ENCODE data around the gene AFAP1.
A peak's percentile ranks its signal among the peaks of the same experiment; 100 is the strongest.

AFAP1 gene

GRCh38 chr4:7857993-7858392 is 81.7 kb downstream of the AFAP1 start:
- DNase-seq, result no peak
- H3K36me3 ChIP-seq (ENCODE audit: control insufficient read depth in 1 of 2, insufficient read depth in 2 of 2, low read length in 2 of 2), result peaks cover 22 to 24% of the 10 kb centered on the region in 2 experiments

GRCh38 chr4:7857238-7857701 is 82.4 kb downstream of the AFAP1 start:
- no peak overlapping the region for H4K8ac ChIP-seq (ENCODE audit: low read depth, low read length)
- H3K14ac ChIP-seq (ENCODE audit: low read length), result no peak overlapping the region
- no peak overlapping the region for H2BK5ac ChIP-seq (ENCODE audit: low read depth, low read length, poor library complexity)
- no peak overlapping the region for H4K91ac ChIP-seq (ENCODE audit: low read depth, low read length)
- H3K79me2 ChIP-seq (ENCODE audit: control insufficient read depth, insufficient read depth, low read length, poor library complexity), result peaks cover 2% of the 10 kb centered on the region
- no peak overlapping the region for H2AFZ ChIP-seq (ENCODE audit: insufficient read depth, low read length, poor library complexity)
- H2BK120ac ChIP-seq (ENCODE audit: insufficient read depth, low read length, poor library complexity), result no peak overlapping the region
- no peak overlapping the region for H3K4me3 ChIP-seq (ENCODE audit: low read depth, low read length)
- H2AK5ac ChIP-seq (ENCODE audit: low read length), result no peak overlapping the region
- WGBS (ENCODE audit: extremely low coverage, insufficient coverage, insufficient read length), result no CpG with 5 or more reads among the region's 8 CpGs
- H2BK12ac ChIP-seq (ENCODE audit: low read length), result no peak overlapping the region
- no peak overlapping the region for H3K23ac ChIP-seq (ENCODE audit: low read length)
- H3K9me3 ChIP-seq (ENCODE audit: insufficient read depth, low read depth, low read length), result peaks cover 3% of the 10 kb centered on the region
- H3K4me2 ChIP-seq (ENCODE audit: low read length), result no peak overlapping the region
- no peak overlapping the region for H3K4ac ChIP-seq (ENCODE audit: low read depth, low read length)
- no peak overlapping the region for H4K12ac ChIP-seq (ENCODE audit: low read depth, low read length)
- H3K27ac ChIP-seq (ENCODE audit: low read depth, low read length), result no peak overlapping the region
- H3K18ac ChIP-seq (ENCODE audit: low read length), result no peak overlapping the region
- H3K9ac ChIP-seq (ENCODE audit: low read length), result no peak overlapping the region
- H3K4me1 ChIP-seq (ENCODE audit: control insufficient read depth in 1 of 2, insufficient read depth in 2 of 2, low read length in 2 of 2), result peaks cover 0 to 13% of the 10 kb centered on the region in 2 experiments
- peaks cover 20 to 27% of the 10 kb centered on the region in 2 experiments for H3K36me3 ChIP-seq (ENCODE audit: control insufficient read depth in 1 of 2, insufficient read depth in 2 of 2, low read length in 2 of 2)
- peaks cover 3% of the 10 kb centered on the region for H3K79me1 ChIP-seq (ENCODE audit: low read length)
- DNase-seq, result peak; percentile 81 to 83
- H3K27me3 ChIP-seq (ENCODE audit: insufficient read depth, low read length), result no peaks in the 10 kb centered on the region

More at GRCh38 chr4:7857993-7858392, 81.7 kb downstream of the AFAP1 start:
- no peak overlapping the region for H3K4me3 ChIP-seq (ENCODE audit: low read depth, low read length)
- H3K27ac ChIP-seq (ENCODE audit: low read depth, low read length), result no peak overlapping the region
- H3K4me1 ChIP-seq (ENCODE audit: control insufficient read depth in 1 of 2, insufficient read depth in 2 of 2, low read length in 2 of 2), result peaks cover 0 to 13% of the 10 kb centered on the region in 2 experiments
- no peak overlapping the region for H2AK5ac ChIP-seq (ENCODE audit: low read length)
- H3K79me2 ChIP-seq (ENCODE audit: control insufficient read depth, insufficient read depth, low read length, poor library complexity), result peaks cover 2% of the 10 kb centered on the region
- no peak overlapping the region for H2AFZ ChIP-seq (ENCODE audit: insufficient read depth, low read length, poor library complexity)
- WGBS (ENCODE audit: extremely low coverage, insufficient coverage, insufficient read length), result no CpG with 5 or more reads among the region's 2 CpGs
- H3K4me2 ChIP-seq (ENCODE audit: low read length), result no peak overlapping the region
- no peak overlapping the region for H2BK12ac ChIP-seq (ENCODE audit: low read length)
- no peak overlapping the region for H3K4ac ChIP-seq (ENCODE audit: low read depth, low read length)
- no peak overlapping the region for H4K12ac ChIP-seq (ENCODE audit: low read depth, low read length)
- no peak overlapping the region for H4K91ac ChIP-seq (ENCODE audit: low read depth, low read length)
- H3K9me3 ChIP-seq (ENCODE audit: insufficient read depth, low read depth, low read length), result peaks cover 3% of the 10 kb centered on the region
- no peak overlapping the region for H3K23ac ChIP-seq (ENCODE audit: low read length)
- no peak overlapping the region for H3K14ac ChIP-seq (ENCODE audit: low read length)
- no peaks in the 10 kb centered on the region for H3K27me3 ChIP-seq (ENCODE audit: insufficient read depth, low read length)
- H3K18ac ChIP-seq (ENCODE audit: low read length), result no peak overlapping the region
- H4K8ac ChIP-seq (ENCODE audit: low read depth, low read length), result no peak overlapping the region
- no peak overlapping the region for H2BK5ac ChIP-seq (ENCODE audit: low read depth, low read length, poor library complexity)
- no peak overlapping the region for H2BK120ac ChIP-seq (ENCODE audit: insufficient read depth, low read length, poor library complexity)
- H3K79me1 ChIP-seq (ENCODE audit: low read length), result peaks cover 3% of the 10 kb centered on the region
- H3K9ac ChIP-seq (ENCODE audit: low read length), result no peak overlapping the region

- no peak overlapping the region for H3K4me3 ChIP-seq (ENCODE audit: low read depth, low read length)
- WGBS (ENCODE audit: extremely low coverage, insufficient coverage, insufficient read length), result no CpG with 5 or more reads among the region's 10 CpGs
- no peak for DNase-seq
- no peak overlapping the region for H3K4me2 ChIP-seq (ENCODE audit: low read length)
- no peak overlapping the region for H2BK5ac ChIP-seq (ENCODE audit: low read depth, low read length, poor library complexity)
- H4K8ac ChIP-seq (ENCODE audit: low read depth, low read length), result peak overlapping the region; percentile 40
- peaks cover 23 to 39% of the 10 kb centered on the region in 2 experiments for H3K36me3 ChIP-seq (ENCODE audit: control insufficient read depth in 1 of 2, insufficient read depth in 2 of 2, low read length in 2 of 2)
- H3K14ac ChIP-seq (ENCODE audit: low read length), result no peak overlapping the region
- H3K27ac ChIP-seq (ENCODE audit: low read depth, low read length), result no peak overlapping the region
- no peak overlapping the region for H4K91ac ChIP-seq (ENCODE audit: low read depth, low read length)
- H4K12ac ChIP-seq (ENCODE audit: low read depth, low read length), result no peak overlapping the region
- H2BK12ac ChIP-seq (ENCODE audit: low read length), result no peak overlapping the region
- peaks cover 3% of the 10 kb centered on the region for H3K79me1 ChIP-seq (ENCODE audit: low read length)
- H3K4ac ChIP-seq (ENCODE audit: low read depth, low read length), result no peak overlapping the region
- H3K18ac ChIP-seq (ENCODE audit: low read length), result peak overlapping the region; percentile 46
- peaks cover 2% of the 10 kb centered on the region for H3K79me2 ChIP-seq (ENCODE audit: control insufficient read depth, insufficient read depth, low read length, poor library complexity)
- H2AK5ac ChIP-seq (ENCODE audit: low read length), result peak overlapping the region; percentile 52
- no peak overlapping the region for H3K9ac ChIP-seq (ENCODE audit: low read length)
- no peak overlapping the region for H3K23ac ChIP-seq (ENCODE audit: low read length)
- no peaks in the 10 kb centered on the region for H3K27me3 ChIP-seq (ENCODE audit: insufficient read depth, low read length)
- no peak overlapping the region for H2BK120ac ChIP-seq (ENCODE audit: insufficient read depth, low read length, poor library complexity)
- H2AFZ ChIP-seq (ENCODE audit: insufficient read depth, low read length, poor library complexity), result no peak overlapping the region
- peaks cover 3% of the 10 kb centered on the region for H3K9me3 ChIP-seq (ENCODE audit: insufficient read depth, low read depth, low read length)
- peaks cover 0 to 8% of the 10 kb centered on the region in 2 experiments for H3K4me1 ChIP-seq (ENCODE audit: control insufficient read depth in 1 of 2, insufficient read depth in 2 of 2, low read length in 2 of 2)
These were observed 83.9 kb downstream of the AFAP1 start for GRCh38 chr4:7855731-7856130.

- Histone ChIP-seq H2AK5ac (ENCODE audit: low read length) (no peak overlapping the region), H3K4me2 (ENCODE audit: low read length) (no peak overlapping the region), H3K79me2 (ENCODE audit: control insufficient read depth, insufficient read depth, low read length, poor library complexity) (peaks cover 2% of the 10 kb centered on the region), H3K9me3 (ENCODE audit: insufficient read depth, low read depth, low read length) (no peaks in the 10 kb centered on the region), H3K23ac (ENCODE audit: low read length) (no peak overlapping the region), H3K79me1 (ENCODE audit: low read length) (peaks cover 3% of the 10 kb centered on the region), H2AFZ (ENCODE audit: insufficient read depth, low read length, poor library complexity) (no peak overlapping the region), H4K12ac (ENCODE audit: low read depth, low read length) (no peak overlapping the region), H3K9ac (ENCODE audit: low read length) (no peak overlapping the region), H2BK12ac (ENCODE audit: low read length) (no peak overlapping the region), H2BK5ac (ENCODE audit: low read depth, low read length, poor library complexity) (no peak overlapping the region), H3K27me3 (ENCODE audit: insufficient read depth, low read length) (no peaks in the 10 kb centered on the region), H2BK120ac (ENCODE audit: insufficient read depth, low read length, poor library complexity) (no peak overlapping the region), H3K4me3 (ENCODE audit: low read depth, low read length) (no peak overlapping the region), H3K14ac (ENCODE audit: low read length) (no peak overlapping the region), H3K18ac (ENCODE audit: low read length) (no peak overlapping the region), H4K91ac (ENCODE audit: low read depth, low read length) (no peak overlapping the region), H3K4me1 (ENCODE audit: control insufficient read depth in 1 of 2, insufficient read depth in 2 of 2, low read length in 2 of 2) (peaks cover 0 to 8% of the 10 kb centered on the region in 2 experiments), H3K27ac (ENCODE audit: low read depth, low read length) (no peak overlapping the region), H3K36me3 (ENCODE audit: control insufficient read depth in 1 of 2, insufficient read depth in 2 of 2, low read length in 2 of 2) (peaks cover 23 to 41% of the 10 kb centered on the region in 2 experiments), H3K4ac (ENCODE audit: low read depth, low read length) (no peak overlapping the region), H4K8ac (ENCODE audit: low read depth, low read length) (no peak overlapping the region)
- DNase-seq, result no peak
- WGBS (ENCODE audit: extremely low coverage, insufficient coverage, insufficient read length), result no CpG with 5 or more reads among the region's 9 CpGs
These were observed 84.8 kb downstream of the AFAP1 start for GRCh38 chr4:7854697-7855370.
